HG03095 (cell line): ENCODE measurements around the gene CFAP61.
"Not testable (repeated sequence)": the region's sequence is repeated elsewhere in the genome, so short reads cannot be mapped to it uniquely, and the experiment has no call there.

Experiments
- ATAC-seq: cut with Tn5 transposase; IDR thresholded peaks from one replicate; pipeline ENCODE4 v1.9.1; 2021; ENCODE audit warnings: moderate library complexity; ENCODE audit not compliant: unreplicated experiment

Gene CFAP61

DNA sequence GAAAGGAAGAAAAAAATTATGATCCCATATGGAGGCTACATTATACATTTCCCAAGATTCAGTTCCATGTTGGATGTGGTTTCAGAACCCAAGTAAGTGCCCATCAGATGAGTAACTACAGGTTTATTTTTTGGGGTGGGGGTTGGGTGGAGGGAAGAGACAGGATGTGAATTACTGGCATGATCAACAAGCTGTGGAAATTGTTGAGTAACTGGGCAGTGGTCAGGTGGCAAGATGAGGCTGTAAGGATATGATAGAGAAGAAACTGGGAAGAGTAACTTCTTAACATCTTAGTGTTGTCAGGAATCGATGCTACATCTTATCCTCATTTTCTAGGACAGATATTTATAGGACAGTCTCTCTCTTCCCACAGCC lies 153.5 kb downstream of the CFAP61 start:
- no peak for ATAC-seq

DNA sequence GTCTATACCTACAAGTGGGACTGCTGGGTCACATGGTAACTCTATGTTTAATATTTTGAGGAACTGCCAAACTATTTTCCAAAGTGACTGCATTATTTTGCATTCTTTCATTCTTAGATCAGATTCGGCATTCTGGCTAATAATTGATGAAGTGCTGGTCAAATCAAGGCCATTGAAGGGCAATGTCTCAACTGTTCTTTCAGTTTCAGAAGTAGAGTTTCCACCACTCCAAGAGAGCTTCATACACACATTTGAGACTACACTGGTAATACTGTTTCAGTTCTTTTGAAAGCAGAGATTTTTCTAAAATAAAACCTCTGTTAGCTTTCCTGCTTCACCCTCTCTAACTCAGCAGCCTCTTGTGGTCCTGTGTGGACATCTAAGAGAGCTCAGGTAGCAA lies 154.5 kb downstream of the CFAP61 start:
- ATAC-seq, result peak; percentile 58

DNA sequence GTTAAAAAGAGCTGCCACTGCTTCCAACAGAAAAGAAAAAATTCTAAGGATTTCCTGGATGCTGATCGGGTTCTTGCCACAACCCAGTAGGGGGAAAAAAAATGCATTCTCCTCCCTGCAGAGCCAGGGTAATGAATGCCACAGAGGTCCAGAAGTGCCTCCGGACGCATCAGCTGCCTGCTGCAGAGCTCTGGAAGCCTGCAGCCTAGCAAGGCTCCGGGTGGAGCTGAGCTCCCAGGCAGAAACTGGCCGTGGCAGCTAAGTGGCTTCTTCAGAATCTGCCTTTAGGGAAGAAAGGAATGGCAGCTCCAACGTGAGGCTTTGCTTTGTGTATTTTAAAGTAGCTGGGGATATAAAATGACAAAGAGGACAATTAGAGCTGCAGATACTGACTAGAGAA lies 155.0 kb downstream of the CFAP61 start:
- no peak for ATAC-seq

DNA sequence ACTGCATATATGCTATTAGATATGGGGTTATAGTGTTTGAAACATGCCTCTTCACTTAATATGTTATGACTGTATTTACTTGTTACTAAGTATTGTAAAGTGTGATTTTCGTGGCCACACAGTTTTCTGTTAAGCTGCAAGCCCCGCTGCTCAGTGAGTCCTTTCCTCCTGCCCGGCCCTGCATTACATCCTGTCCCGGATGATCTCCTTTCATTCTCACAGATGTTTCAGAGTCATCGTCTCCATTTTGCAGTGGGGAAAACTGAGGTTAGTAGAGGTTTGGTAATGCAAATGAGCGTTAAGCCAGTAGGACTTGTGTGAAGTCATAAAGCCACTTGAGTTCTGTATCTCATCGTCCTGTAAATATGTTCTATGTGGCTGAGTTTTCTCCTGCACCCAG lies 155.5 kb downstream of the CFAP61 start:
- peak; percentile 83 for ATAC-seq

DNA sequence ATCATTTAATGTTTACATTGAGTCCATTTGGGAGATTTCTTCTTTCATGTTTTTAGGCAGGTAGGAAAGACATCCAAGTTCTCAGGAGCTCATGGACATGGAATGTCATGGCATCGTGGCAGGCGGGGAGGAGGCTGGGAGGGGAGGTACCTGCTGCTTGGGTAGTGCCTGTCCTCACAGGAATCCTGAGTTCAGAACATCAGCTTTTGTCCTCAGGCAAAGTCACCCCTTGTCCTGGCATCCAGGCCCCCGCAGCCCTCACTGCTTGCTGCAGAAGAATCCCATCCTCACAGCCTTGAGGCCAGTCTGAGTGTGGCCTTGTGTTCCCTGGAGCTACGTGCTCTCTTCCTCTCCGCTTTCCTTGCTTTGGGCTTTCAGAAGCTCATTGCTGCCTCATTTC lies 157.4 kb downstream of the CFAP61 start:
- ATAC-seq, result no peak

DNA sequence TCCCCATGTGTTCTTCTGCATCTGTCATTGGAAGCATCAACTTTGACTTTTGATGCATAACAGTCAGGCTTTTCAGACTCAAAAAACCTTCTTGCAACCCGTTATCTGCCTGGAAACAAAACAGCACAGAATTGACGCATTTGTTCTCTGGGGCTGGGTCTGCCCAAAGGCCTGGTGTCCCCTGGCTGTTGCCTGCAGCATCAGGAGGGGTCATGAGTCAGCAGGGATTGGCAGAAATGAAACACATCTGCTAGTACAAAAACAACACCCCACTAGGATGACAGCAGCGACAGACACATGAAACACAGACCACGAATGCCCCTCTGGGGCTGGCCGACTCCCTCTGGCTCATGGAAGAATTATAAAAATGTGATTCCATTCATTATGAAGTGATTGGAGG lies 158.0 kb downstream of the CFAP61 start:
- ATAC-seq, result no peak

DNA sequence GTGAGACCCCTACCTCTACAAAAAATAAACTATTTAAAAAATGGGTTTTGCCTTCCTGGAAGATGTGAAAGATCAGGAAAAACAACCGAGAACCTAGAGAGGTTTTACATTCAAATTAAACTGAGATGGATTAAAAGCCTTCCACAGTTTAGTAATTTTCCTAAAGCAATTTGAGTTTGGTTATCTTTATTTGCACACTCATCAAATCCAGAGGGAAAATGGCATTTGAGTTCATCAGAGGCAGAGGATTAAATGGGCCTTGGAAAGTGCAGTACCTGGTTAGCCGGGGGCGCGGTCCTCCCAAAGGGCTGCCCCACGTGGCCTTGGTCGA lies 158.6 kb downstream of the CFAP61 start:
- no peak for ATAC-seq

DNA sequence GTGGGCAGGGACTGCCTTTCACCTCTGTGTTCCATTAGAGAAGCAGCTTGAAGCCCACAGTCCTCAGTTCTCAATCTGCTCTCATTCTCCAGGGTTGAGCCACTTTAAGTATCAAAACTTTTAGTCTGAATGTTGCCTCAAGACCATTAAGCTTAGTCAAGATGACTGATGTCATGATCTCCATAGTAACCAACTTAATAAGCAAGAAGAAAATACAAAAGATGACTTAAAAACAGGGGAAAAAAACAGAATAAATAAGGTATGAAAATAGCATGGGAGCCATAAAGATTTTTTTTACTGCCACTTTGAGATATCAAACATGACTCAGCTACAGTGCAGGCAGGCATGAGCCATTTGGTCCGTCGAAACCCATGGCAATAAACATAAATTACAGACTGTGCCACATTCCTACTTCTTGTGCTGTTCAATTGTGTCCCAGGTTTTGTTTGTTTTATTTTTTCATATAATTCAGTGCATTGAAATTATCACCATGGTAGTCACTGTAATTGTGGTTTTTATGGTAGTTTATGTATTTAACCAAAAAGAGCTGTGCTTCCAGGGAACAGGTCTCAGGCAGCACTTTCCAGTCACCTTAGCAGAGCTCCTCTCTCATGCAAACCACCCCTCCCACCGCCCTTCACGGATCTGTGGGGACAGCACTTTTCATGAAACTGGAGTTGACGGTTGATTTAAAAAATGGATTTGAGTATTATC lies 159.1 kb downstream of the CFAP61 start:
- ATAC-seq, result no peak

DNA sequence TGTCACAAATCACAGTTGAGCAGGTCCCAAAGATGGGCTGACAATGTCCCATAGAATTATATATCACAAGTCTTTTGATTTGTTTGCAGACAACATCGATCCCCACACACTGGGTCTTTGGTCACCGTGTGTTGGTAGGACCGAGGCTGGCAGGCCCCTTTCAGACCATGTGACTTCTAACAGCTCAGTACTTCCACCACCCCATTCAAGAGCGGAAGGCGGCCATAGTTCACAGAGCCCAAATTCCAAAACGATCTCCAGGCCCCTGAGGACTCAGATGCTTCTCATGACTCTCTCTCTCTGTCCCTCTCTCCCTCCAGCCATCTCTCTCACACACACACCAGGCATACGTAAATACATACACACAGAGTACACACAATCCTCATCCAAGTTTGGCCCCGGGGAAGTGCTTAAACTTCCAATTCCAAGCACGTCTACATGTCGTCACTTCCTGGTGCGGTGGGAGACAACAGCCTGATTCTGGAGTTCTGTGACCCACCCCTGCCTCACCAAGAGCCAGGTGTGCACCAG lies 159.7 kb downstream of the CFAP61 start:
- no peak for ATAC-seq

DNA sequence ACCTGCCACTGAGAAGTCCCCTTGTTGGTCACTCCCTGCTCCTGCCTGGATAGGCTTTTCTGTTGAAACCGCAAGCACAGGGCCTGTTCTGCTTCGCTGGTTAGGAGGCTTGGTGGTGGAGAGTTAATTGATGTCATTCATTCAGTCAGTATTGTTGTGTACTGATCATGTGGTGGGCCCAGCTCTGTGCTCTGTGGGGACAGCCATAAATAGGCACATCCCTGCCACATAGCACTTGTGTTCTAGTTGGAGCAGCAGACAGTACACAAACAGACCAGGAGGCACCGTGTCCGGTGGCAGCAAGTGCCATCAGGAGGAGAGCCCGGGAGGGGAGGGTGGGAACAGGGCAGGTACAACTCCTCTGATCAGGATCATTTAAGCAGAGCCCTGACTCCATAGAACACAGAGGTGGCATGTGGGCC lies 160.4 kb downstream of the CFAP61 start:
- no peak for ATAC-seq

DNA sequence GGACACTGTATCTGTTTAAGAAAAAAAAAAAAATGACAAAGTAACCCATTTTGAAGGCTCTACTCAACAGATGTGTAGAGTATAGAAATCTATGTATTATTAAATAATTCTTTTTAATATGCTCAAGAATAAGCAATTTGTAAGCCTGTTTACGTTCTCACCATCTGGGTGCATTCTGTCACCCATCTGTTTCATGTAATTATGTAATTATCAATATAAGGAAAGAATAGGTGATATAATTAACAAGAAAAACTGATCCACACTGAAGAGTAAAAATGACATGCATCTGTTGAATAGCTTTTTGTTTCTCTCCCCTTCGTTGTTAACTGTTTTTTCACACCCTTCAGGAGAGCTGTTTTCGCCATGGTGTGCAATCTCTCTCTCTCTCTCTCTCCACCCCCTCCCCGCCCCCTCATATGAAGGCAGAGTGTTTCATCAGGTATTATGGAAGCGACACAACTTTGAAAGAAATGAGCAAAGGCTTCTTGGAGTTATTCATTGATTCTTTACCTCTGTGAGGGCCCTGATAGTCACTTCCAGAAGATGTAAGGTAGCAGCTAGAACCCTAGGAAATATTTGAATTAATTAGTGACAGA lies 161.3 kb downstream of the CFAP61 start:
- ATAC-seq, result no peak

DNA sequence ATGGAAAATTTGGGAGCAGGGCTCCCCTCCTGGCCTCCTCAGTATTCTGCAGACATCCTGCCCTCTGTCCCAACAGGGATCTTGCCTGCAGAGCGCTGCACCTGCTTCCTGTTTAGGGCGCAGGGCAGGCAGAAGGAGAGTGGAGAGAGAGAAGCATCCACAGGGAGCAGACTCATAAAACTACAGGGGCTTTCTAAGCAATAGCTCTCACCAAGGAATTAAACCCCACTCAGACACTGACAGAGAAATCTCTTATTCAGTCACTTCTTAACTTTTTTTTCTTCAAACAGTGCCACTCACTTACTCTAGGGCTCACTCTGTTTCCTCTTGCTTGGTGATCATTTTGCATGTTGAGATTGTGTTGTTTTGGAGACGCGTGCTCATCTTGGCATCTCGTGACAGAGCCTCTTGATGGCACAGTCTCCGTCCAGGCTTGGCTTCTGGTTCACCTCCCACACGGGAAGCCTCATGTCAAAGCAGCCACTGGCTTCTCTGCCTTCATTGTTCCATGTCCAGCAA lies 162.5 kb downstream of the CFAP61 start:
- no peak for ATAC-seq

DNA sequence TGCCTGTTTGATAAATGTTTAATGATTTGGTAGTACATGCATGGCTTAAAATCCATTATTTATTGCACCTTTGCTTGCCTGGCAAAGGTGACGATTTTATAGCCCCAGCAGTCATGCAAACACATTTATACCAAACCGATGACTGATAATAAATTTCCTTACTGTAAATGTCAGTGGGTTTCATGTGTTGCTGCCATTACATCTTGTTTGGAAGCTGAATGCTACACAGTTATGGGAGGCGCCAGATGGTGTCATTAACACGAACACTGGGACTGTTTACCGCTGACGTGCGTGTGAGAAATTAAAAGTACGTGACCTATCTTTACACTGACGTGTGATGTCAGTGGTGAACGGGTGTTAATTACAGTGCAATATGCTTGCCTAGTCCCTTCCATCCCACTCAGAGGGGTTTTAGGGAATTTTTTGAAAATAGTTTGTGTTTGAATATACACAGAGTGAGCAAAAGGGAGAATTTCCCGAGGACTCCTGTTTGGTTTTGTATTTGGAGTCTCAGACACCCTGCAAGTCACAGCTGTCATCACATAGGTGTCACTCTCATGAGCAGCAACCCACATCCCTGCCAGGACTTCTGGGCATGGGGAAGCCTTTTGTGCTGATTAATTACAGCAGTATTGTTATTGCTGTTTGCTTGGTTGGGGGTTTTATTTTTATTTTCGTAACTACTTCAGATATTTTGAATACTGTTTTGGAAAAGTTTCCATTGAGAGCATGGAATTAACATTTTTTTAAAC lies 163.8 kb downstream of the CFAP61 start:
- ATAC-seq, result no peak

DNA sequence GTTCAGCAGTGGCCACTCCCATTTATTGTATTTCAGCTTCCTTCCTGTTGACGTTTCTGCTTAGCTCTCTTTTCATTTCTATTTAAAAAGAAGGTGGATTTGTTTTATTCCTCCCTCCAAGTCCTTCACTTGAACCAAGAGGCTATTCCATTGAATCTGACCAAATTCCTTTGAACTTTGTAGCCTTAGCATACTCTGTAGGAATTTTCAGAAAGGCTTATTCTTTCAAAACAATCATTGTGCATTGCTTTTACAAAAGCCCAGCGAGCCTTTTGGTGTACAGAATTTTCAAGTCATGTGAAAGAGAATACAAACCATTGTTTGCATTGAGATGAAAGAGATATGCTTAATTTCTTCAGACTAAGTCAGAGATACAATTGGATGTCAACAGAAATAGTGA lies 164.6 kb downstream of the CFAP61 start:
- no peak for ATAC-seq

DNA sequence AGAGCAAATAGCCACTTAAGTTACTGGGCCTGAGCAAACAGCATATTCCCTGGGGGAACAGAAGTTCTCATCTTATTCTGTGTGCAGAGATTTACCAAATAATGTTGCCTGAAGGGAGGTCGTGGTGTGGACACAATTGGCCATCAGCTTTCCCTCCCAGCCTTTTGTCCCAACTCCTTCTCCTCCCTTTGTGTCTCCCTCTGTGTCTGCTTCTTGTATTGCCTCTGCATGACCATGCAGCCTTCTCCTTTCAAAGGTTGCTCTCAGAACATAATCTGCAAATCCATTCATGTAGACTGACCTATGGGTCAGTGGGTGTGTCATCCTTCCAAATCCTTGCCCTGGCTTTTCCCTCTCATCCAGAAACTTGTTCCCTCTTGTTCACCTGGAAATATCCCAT lies 165.3 kb downstream of the CFAP61 start:
- ATAC-seq, result no peak

DNA sequence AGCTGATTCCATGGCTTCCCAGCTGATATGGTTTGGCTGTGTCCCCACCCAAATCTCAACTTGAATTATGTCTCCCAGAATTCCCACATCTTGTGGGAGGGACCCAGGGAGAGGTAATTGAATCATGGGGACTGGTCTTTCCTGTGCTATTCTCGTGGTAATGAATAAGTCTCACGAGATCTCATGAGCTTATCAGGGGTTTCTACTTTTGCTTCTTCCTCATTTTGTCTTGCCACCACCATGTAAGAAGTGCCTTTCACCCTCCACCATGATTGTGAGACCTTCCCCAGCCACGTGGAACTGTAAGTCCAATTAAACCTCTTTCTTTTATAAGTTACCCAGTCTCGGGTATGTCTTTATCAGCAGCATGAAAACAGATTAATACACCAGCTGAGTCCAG lies 165.8 kb downstream of the CFAP61 start:
- not testable (repeated sequence) for ATAC-seq

DNA sequence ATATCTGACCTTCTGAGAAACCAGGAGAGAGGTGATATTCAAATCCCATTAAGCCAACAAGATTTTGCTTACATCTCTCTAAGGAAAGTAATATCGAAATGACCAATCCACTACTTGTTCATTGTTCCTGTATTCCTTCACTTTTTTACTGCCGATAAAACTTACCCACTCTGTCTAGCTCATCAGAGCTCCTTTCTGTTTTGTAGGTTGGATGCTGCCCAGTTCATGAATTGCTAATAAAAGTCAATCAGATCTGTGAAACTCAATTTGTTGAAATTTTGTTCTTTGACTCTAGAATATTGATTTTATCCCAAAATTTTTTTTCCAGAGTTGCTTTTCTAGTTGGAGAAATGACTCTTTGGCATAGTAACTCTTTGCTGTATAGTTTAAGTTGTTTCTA lies 166.7 kb downstream of the CFAP61 start:
- no peak for ATAC-seq

DNA sequence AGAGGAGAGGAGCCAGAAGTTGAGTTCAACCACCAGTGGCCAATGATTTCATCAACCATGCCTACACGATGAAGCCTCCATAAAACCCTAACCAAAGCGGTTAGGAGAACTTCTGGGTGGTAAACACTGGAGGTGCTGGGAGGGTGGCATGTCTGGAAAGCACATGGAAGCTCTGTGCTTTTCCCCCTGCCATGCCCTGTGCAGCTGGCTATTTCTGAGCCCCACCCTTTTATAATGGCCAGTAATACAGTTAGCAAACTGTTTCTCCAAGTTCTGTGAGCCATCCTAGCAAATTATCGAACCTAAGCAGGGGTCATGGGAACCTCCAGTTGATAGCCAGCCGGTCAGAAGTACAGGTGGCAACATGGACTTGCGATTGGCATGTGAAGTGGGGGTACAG lies 167.8 kb downstream of the CFAP61 start:
- no peak for ATAC-seq

DNA sequence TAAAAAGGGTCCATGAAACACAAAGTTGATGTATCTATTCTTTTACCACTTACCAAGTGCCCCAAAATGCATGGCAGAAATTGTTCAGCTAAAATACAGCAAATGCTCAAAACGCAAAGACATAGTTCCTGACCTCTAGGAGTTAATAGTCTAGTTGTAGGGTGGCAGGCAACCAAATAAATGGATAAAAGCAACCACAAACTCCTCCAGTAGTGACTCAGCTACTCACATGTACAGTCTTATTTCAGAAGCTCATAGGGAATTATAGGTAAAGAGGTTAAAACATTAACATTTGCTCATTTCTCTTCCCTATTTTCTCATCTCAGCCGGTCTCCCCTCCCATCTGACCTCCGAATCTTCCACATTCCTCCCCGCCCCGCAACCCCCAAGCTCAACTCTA lies 171.6 kb downstream of the CFAP61 start:
- ATAC-seq, result no peak

DNA sequence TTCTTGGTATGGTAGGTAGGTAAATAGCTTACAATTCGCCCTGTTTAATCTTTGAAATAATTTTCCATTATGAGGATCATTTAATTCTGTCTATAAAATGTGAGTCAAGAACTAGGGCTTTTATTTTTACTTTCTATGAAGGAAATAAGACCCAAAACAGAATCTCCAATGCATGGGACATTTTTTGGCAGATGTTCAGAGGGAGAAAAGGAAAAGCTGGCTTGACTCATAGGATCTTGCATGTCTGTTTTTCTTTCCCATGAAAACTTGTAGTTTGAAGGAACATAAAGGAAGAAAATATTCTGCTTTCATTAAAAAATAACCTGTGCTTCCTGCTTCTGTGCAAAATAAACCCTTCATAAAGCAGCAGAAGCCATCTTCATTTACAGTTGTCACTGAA lies 172.5 kb downstream of the CFAP61 start:
- no peak for ATAC-seq

DNA sequence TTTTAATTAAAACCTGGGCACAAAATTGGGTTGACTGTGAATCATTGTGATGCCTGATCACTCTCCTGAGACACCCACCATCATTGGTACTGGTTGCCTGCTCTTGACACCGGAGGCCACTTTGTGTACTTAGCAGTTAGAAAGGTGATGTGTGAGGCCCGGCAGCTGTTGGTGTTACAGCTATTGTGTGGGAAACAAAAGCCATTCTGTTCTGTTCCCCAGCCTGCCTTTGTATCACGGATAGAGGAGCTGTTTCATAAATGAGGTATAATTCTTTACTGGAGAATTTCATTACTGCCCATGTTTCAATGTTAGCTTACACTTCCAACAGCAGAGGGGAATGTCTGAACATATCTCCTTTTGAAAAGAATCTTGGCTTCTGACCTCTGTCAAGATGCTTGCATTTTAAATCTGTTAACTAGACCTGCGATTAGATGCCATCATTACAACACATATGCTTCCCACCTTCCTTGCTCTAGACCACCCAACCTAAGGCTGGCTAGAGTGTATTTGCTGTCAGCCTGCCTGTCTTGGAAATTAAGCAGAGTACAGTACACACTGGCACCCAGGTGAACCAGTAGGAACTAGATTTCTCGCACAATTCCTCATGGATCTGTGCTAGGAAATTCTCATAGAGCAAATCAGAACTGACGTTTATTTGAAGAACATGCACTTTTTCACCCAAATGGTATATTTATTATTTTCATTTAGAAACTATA lies 173.2 kb downstream of the CFAP61 start:
- ATAC-seq, result no peak
